Mucosa of stomach (tissue), 1 donor: ENCODE measurements around the gene TNS2.

Experiments used
- H3K27me3 ChIP-seq: one replicate; pipeline ENCODE4 v1.7.0; 2013; ENCODE audit warnings: mild to moderate bottlenecking, low read length; ENCODE audit not compliant: control insufficient read depth, insufficient read depth
- H3K36me3 ChIP-seq: one replicate; pipeline ENCODE4 v1.7.0; 2013; ENCODE audit warnings: low read length; ENCODE audit not compliant: control insufficient read depth, insufficient read depth
- H3K4me1 ChIP-seq: one replicate; pipeline ENCODE4 v1.7.0; 2013; ENCODE audit warnings: mild to moderate bottlenecking, low read length; ENCODE audit not compliant: control insufficient read depth, insufficient read depth
- H3K4me3 ChIP-seq: one replicate; pipeline ENCODE4 v1.7.0; 2013; ENCODE audit warnings: low read length
- H3K9ac ChIP-seq: one replicate; pipeline ENCODE4 v1.7.0; 2013; ENCODE audit warnings: mild to moderate bottlenecking, low read length, moderate library complexity
- H3K9me3 ChIP-seq: one replicate; pipeline ENCODE4 v1.7.0; 2013; ENCODE audit warnings: mild to moderate bottlenecking, low read length, moderate library complexity; ENCODE audit not compliant: control insufficient read depth
- donor health status: Pancreatic carcinoma.

Gene TNS2

DNA sequence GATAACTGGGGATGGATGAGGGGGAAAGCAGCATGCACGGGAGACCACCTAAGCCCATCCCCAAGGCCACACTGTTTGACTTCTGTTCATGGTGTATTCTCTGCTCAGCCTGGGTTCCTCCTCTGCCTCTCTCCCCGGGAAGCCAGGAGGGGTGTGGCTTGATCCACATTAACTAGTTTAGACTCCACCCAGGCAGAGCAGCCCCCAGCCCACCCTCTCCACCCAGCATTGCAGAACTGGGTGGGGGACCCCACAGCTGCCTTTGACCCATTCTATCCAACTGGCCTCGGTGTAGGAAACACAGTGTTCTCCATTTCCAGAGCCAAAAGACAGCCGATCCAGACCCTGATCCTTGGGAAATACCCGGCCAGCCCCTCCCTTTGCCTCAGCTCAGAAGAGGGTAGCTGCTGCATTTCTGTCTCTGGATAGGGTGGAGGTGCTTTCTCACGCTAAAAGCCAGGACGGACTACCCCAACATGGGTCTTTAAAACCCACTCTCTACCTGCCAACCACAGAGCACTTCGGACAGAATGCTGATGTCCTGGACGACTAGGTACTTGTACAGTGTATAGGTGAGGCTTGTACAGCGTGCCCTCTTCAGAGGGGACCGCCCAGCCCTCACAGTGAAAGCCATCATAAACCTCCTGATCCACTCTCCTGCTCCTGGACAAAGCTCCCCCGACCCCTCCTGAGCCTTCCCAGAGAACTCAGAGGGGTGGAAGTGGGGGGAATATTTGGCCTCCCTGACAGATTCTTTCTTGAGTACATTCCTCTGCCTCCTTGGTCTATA, 20.0 kb downstream of the TNS2 start:
- H3K27me3 ChIP-seq: no peaks in the 10 kb centered on the region
- peaks cover 41% of the 10 kb centered on the region for H3K36me3 ChIP-seq
- H3K4me1 ChIP-seq: peaks cover 34% of the 10 kb centered on the region
- H3K9me3 ChIP-seq: no peaks in the 10 kb centered on the region
- H3K4me3 ChIP-seq: no peak overlapping the region
- H3K9ac ChIP-seq: no peak overlapping the region

DNA sequence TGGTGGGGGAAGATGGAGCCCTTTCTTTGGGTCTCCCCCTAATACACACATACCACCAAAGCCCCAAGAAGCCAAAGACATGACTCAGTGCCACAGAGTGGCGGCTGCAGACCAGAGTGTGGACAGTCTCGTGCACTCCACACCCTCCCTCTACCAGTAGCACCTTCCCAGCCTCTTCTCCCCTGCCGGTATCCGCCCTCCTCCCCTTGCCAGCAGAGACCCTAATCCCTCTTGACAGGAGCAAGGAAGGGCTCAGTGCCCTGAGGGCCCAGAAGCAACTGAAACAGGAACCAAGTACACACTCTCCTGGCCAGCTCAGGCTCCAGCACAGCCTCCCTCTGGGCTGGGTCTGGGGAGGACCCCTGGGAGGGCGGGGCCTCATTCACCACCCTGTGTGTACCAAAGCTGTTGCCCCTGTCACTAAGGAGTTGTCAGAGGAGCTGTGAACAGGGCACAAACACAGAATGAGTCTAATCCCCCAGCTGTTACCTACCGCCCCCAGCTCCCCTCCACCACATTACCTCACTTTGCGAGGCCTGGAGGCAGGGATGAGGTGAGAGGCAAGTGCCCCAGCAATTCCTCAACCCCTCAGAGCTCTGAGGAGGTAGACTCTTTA, 21.1 kb downstream of the TNS2 start:
- H3K9ac ChIP-seq: no peak overlapping the region
- H3K4me3 ChIP-seq: no peak overlapping the region
- H3K36me3 ChIP-seq: peaks cover 32% of the 10 kb centered on the region
- H3K27me3 ChIP-seq: no peaks in the 10 kb centered on the region
- no peaks in the 10 kb centered on the region for H3K9me3 ChIP-seq
- peaks cover 28% of the 10 kb centered on the region for H3K4me1 ChIP-seq

DNA sequence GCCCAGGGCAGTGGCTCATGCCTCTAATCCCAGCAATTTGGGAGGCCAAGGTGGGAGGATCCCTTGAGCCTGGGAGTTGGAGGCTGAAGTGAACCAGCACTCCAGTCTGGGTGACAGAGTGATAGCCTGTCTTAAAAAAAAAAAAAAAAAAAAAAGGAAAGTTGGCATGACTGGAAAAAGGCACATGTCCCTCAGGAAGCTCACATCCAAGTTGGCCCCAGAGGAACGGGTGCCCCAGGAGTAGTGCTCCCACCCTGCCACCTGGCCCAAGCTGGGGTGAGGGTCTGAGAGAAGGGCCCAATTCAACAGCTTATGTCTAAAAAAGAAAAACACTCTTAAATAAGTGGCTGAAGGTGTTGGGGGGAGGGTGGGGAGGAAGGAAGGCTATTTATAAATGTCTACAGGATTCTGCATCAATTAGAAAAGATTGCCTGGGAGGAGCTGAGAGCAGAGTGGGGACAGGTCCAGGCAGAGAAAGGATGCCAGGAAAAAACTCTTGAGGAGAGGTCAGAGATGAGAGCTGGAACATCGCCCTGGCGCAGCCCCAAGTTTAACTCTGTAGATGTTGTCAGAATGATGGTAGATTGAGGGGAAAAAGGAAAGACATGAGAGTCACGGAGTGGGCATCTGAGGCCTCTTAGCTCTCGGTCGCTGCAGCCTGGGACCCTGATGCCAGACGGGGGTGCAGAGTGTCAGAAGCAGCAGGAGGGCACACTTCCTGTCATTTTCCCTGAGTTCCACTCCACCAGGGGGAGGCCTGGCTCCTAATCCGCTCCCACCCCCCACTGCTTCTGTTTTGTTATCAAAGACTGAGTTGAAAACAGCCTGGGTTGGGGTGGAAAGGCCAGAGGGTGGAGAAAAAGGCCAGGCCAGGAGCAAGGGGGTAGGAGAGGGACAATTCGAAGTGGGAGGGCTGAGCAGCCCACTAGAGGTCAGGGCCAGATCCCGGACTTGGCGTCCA, 22.0 kb downstream of the TNS2 start:
- H3K36me3 ChIP-seq: peaks cover 26% of the 10 kb centered on the region
- peak overlapping the region; percentile 19 for H3K9ac ChIP-seq

DNA sequence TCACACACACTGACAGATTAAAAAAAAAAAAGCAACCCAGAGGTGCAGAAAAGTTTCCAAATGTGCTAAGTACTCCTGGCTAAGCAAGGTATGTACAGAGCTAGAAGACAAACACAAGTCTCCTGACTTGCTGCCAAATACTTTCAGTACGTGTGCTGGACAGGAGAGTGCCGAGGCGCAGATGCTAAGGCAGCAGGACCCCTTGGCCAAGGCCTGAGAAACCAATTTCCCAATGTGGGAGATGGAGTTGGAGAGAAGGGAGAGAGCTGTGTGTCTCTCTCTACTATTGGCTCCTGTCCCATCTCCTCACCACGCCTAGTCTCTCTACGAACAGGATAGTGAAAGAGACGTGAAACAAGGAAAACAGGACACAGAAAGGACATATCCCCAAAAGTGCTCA, 24.0 kb downstream of the TNS2 start:
- Histone ChIP-seq H3K36me3 (peaks cover 21% of the 10 kb centered on the region), H3K27me3 (no peaks in the 10 kb centered on the region), H3K4me3 (no peak overlapping the region), H3K9ac (no peak overlapping the region), H3K4me1 (peaks cover 47% of the 10 kb centered on the region), H3K9me3 (no peaks in the 10 kb centered on the region)

More for the DNA sequence above, 22.0 kb downstream of the TNS2 start:
- Histone ChIP-seq H3K9me3 (no peaks in the 10 kb centered on the region), H3K4me1 (peaks cover 29% of the 10 kb centered on the region), H3K27me3 (no peaks in the 10 kb centered on the region), H3K4me3 (no peak overlapping the region)

DNA sequence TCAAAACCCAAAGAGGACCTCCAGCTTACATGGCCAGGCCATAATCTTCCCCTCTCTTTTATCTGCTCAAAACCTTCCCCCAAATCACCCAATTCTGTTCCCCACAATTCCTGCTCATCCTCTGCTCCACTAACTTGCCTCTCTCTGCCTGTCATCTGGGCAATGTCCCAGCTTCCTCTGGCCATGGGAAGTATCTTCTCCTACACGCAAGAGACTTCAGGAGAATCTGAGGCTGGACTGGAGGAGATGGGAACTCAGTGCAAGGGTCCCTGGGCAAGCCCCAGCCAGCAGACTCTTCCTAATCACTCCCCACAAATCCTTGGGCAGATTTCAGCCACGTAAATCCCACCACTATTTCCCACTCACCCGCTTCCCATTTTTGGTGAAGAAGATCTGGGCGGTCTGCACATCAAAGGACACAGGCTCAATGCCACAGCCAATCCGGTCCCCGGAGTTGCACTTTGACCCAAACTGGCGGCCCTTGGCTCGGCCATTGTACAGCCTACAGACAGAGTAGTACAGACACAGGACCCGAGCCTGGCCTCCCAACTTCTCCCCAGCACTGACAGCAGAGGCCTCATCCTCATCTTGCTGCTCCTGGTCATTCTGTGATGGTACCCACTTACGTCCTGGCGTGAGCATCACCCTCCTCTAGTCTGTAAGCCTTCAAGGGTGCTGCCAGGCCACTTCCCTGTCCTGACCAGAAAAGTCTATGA, 24.6 kb downstream of the TNS2 start:
- Histone ChIP-seq H3K9me3 (no peaks in the 10 kb centered on the region), H3K4me3 (no peak overlapping the region), H3K36me3 (peaks cover 21% of the 10 kb centered on the region), H3K27me3 (no peaks in the 10 kb centered on the region), H3K9ac (no peak overlapping the region), H3K4me1 (peaks cover 47% of the 10 kb centered on the region)

DNA sequence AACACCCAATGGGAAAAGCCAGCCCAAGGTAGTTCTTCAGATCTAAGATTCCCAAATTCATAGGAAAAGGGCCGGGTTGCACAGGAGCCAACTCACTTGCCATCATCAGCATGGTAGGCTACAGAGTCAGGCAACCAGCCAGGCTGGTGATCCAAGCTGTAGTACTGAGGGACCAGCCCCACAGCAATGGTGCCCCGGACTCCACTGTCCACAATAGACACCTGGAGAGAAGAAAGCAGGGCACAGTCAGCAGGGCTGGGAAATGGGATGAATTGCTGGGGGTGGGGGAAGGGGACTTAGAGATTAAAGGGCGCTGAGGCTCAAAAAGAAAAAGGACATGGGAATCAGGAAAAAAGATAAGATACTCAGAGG, 25.1 kb downstream of the TNS2 start:
- H3K27me3 ChIP-seq: no peaks in the 10 kb centered on the region
- no peak overlapping the region for H3K9ac ChIP-seq
- no peak overlapping the region for H3K4me3 ChIP-seq
- H3K9me3 ChIP-seq: no peaks in the 10 kb centered on the region
- H3K4me1 ChIP-seq: peaks cover 47% of the 10 kb centered on the region
- peaks cover 21% of the 10 kb centered on the region for H3K36me3 ChIP-seq

DNA sequence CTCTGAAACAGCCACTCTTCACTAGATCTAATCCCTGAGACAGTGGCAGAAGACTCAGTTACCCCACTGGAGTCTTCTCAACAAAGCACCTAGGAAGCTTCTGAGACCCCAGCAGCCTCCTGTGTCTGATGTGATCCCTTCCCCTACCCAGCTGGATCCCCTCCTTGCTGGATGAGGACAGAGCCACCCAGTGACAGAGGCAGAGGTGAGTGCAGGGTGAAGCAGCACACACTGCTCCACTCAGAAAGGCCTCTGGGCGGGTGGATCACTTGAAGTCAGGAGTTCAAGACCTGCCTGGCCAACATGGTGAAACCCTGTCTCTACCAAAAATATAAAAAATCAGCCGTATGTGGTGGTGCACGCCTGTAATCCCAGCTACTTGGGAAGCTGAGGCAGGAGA, 26.6 kb downstream of the TNS2 start:
- H3K27me3 ChIP-seq: no peaks in the 10 kb centered on the region
- H3K4me1 ChIP-seq: peaks cover 43% of the 10 kb centered on the region
- H3K36me3 ChIP-seq: peaks cover 16% of the 10 kb centered on the region
- no peak overlapping the region for H3K4me3 ChIP-seq
- H3K9ac ChIP-seq: no peak overlapping the region
- H3K9me3 ChIP-seq: no peaks in the 10 kb centered on the region

DNA sequence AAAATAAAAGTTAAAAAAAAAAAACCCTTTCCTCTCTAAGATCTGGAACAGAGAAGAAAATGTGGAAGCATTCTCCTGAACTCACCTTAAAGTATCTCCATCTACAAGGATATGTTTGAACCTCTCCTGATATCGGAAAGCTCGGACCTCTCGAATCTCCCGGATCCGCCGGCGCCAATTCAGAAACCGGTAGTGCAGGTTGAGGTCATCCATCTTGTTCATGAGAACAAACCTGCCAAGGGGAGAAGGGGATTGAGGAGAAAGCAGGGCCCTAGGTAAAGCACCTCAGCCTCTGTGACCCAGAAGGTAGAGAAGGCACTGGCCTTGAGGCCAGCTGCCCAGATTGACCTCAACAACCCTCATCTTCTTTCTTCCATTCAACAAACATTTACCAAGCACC, 27.2 kb downstream of the TNS2 start:
- Histone ChIP-seq H3K4me3 (no peak overlapping the region), H3K27me3 (no peaks in the 10 kb centered on the region), H3K9ac (no peak overlapping the region), H3K9me3 (no peaks in the 10 kb centered on the region), H3K36me3 (peaks cover 16% of the 10 kb centered on the region), H3K4me1 (peaks cover 38% of the 10 kb centered on the region)

DNA sequence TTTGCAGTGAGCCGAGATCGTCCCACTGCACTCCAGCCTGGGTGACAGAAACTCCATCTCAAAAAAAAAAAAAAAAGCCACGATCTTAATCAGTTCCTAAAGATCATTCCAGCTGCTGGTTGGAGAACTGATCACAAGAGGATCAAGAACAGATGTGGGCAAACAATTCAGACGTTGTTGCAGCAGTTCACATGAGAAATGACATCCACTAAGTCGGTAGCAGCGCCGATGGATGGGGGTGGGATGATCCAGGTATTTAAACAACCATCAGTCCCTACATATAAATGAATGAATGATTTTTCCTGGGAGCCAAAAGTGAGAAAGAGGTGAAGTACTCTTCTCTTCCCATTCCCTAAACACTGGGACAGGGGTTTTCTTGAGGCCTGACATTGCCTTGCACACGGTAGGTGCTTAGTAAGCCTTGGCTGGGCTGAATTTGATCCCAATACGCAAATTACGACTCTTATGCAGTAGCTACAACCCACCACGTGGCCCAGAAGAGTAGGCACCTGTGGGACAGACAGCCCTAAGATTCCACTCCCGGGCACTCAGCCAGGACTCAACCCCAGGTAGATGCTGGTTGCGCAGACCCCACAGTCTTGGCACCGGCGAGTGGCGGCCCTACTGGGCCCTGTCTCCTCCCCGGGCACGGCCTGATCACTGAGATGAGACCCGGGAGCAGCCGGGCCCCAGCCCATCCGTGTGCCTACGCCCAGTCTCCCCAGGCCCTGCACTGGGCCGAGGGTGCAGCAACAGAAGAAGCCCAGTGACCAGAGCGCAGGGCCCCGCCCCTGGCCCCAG, 28.8 kb downstream of the TNS2 start:
- Histone ChIP-seq H3K4me1 (peaks cover 29% of the 10 kb centered on the region), H3K27me3 (no peaks in the 10 kb centered on the region), H3K9ac (peak overlapping the region; percentile 78)

DNA sequence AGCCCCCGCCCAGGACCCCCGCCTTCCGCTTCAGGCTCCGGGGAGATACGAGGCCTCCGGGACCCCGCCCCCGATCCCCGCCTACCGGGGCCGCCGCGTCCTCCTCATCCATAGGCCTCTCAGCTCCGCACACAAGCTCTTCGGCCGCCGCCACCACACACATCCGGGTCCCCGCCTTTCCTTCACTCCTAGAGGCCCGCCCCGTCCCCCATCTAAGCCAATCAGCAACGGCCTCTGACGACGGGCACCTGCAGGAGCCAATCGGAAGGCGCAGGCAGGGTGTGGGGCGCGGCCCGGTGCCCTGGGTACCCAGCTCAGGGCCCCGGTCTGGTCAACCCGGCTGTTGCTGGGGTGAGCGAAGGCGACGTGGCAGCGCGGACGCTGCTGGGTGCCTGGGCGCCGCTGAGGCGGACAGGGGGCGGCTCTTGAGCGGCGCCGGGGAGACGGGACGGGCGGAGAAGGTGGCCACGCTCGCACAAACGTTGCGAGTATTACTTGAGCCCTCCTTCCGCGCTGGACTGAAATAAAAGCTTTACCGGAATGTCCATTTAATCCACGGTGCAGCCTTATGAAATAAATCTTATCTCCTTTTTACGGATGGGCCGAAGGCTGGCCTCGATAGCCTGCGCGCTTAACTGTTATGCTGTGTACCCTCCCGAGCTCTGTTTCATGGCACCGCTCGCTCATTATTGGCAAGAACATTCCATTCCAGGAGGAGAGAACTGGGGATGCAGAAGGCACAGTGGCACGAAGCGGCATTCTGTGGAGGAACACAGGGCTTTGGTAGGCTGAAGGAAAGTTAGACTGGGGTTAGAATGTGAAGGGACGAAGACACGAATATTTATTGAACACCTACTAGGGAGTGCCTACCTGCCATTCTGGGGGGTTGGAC, 29.6 kb downstream of the TNS2 start, which contains the start of gene SPRYD3:
Gene SPRYD3 (minus strand): TSS at position 165 of the 892 bp plus-strand sequence. CDS start 57 bp downstream, at position 108.
- no peaks in the 10 kb centered on the region for H3K27me3 ChIP-seq
- peak within 1 kb of the TSS; percentile 81 for H3K9ac ChIP-seq
- peaks cover 23% of the 10 kb centered on the region for H3K4me1 ChIP-seq
- peaks cover 6% of the 10 kb centered on the region for H3K36me3 ChIP-seq
- H3K4me3 ChIP-seq: peak within 1 kb of the TSS; percentile 91
- H3K9me3 ChIP-seq: no peaks in the 10 kb centered on the region

More for the DNA sequence above, 28.8 kb downstream of the TNS2 start:
- Histone ChIP-seq H3K36me3 (peaks cover 11% of the 10 kb centered on the region), H3K9me3 (no peaks in the 10 kb centered on the region), H3K4me3 (peak overlapping the region; percentile 84)
